Neural cell (in vitro differentiated cells): Measurements from ENCODE around the gene NIPSNAP3A.

Experiments used
- CTCF ChIP-seq: fragments of 450-650 bp; IDR thresholded peaks from 2 replicates; pipeline ENCODE4 v1.5.1; 2014; ENCODE audit warnings: antibody characterized with exemption, mild to moderate bottlenecking, moderate library complexity; ENCODE audit not compliant: poor library complexity, severe bottlenecking
- EZH2 ChIP-seq: fragments of 200-600, 300-800 bp; shearing (Covaris generic), sonication (generic); IDR thresholded peaks from 2 replicates; pipeline ENCODE4 v1.6.1; 2014; ENCODE audit warnings: antibody characterized with exemption, low read length, borderline replicate concordance, mild to moderate bottlenecking; ENCODE audit not compliant: insufficient read depth, poor library complexity, severe bottlenecking
- POLR2AphosphoS5 ChIP-seq: IDR thresholded peaks from 2 replicates; pipeline ENCODE4 v1.6.1; 2012

GRCh38 chr9:104788251-104788650, 40.8 kb downstream of the NIPSNAP3A start:
- TF ChIP-seq CTCF (no peak), POLR2AphosphoS5 (no peak), EZH2 (no peak)
